SK-N-SH (cell line): ENCODE measurements around the gene ARHGAP42. TPM values are rescaled to one million over a fixed set of nuclear protein-coding genes. Genes with fewer than 3 reads are reported as not detected.
A peak's percentile ranks its signal among the peaks of the same experiment; 100 is the strongest.

Experiments used
- CTCF ChIA-PET: fragments of 300-600, 350-600 bp; formaldehyde crosslinking; extraction: SDS; loops from one replicate; lab custom pipeline; 2021; lab: Yijun Ruan, JAX
- POLR2A ChIA-PET: fragments of 350-600 bp; sonication (Branson Sonifier 250); formaldehyde crosslinking; extraction: SDS; loops from one replicate; lab custom pipeline; 2020; ENCODE audit warnings: antibody characterized with exemption, inconsistent platforms; lab: Yijun Ruan, JAX
- DNase-seq: peaks from one replicate; pipeline ENCODE4 v3.0.0; 2012
- H2AFZ ChIP-seq: fragments of 200-600 bp; sonication (generic); 2 replicates; pipeline ENCODE4 v1.8.1; 2016; ENCODE audit warnings: antibody characterized with exemption, mild to moderate bottlenecking, low read depth
- H3F3A ChIP-seq: fragments of 200-600 bp; sonication (generic); replicated peaks from 2 replicates; pipeline ENCODE3; 2016; ENCODE audit warnings: antibody characterized with exemption, mild to moderate bottlenecking; ENCODE audit not compliant: insufficient read depth
- H3K27ac ChIP-seq, 2 experiments: fragments of 200-500 bp in 1 of 2; fragments of 200-600 bp in 1 of 2; sonication (Bioruptor generic) in 1 of 2; sonication (generic), shearing (Covaris generic) in 1 of 2; 2 replicates each; pipeline versions ENCODE4 v1.5.1 to v1.6.1; 2014 to 2016; ENCODE audit warnings: low read depth in 2 of 2, inconsistent platforms in 1 of 2, low read length in 1 of 2, mild to moderate bottlenecking in 1 of 2, mixed read lengths in 1 of 2
- H3K27me3 ChIP-seq: fragments of 200-600 bp; sonication (generic), shearing (Covaris generic); 2 replicates; pipeline ENCODE4 v1.6.1; 2016; ENCODE audit warnings: mixed run types; ENCODE audit not compliant: insufficient read depth
- H3K36me3 ChIP-seq, 2 experiments: fragments of 200-500 bp in 1 of 2; fragments of 200-600 bp in 1 of 2; sonication (Bioruptor generic) in 1 of 2; sonication (generic) in 1 of 2; replicated peaks in 1 of 2; 2 replicates each; pipeline versions ENCODE3 to v1.5.1; 2014 to 2016; ENCODE audit warnings: low read length in 1 of 2, mild to moderate bottlenecking in 1 of 2; ENCODE audit not compliant: insufficient read depth in 2 of 2, control insufficient read depth in 1 of 2
- H3K4me1 ChIP-seq, 2 experiments: fragments of 200-500 bp in 1 of 2; fragments of 200-600 bp in 1 of 2; sonication (Bioruptor generic) in 1 of 2; sonication (generic), shearing (Covaris generic) in 1 of 2; 2 replicates each; pipeline versions ENCODE4 v1.5.1 to v1.6.1; 2014 to 2016; ENCODE audit warnings: low read depth in 1 of 2, low read length in 1 of 2, mixed run types in 1 of 2; ENCODE audit not compliant: insufficient read depth in 2 of 2, control insufficient read depth in 1 of 2
- H3K4me2 ChIP-seq: fragments of 200-600 bp; sonication (generic), shearing (Covaris generic); 2 replicates; pipeline ENCODE4 v1.6.1; 2017; ENCODE audit warnings: mixed run types
- H3K4me3 ChIP-seq, 2 experiments: fragments of 200-500 bp in 1 of 2; fragments of 200-600 bp in 1 of 2; sonication (Bioruptor generic) in 1 of 2; sonication (generic), shearing (Covaris generic) in 1 of 2; 2 replicates each; pipeline versions ENCODE4 v1.5.1 to v1.8.1; 2014 to 2016; ENCODE audit warnings: low read depth in 2 of 2, inconsistent platforms in 1 of 2, low read length in 1 of 2, mild to moderate bottlenecking in 1 of 2, mixed read lengths in 1 of 2, moderate library complexity in 1 of 2
- H3K79me2 ChIP-seq: fragments of 200-600 bp; sonication (generic); 2 replicates; pipeline ENCODE4 v1.8.1; 2017; ENCODE audit warnings: mild to moderate bottlenecking; ENCODE audit not compliant: insufficient read depth
- H3K9ac ChIP-seq: fragments of 200-600 bp; sonication (generic); 2 replicates; pipeline ENCODE4 v1.6.1; 2017; ENCODE audit warnings: mixed run types
- H3K9me2 ChIP-seq: fragments of 200-600 bp; sonication (generic); 2 replicates; pipeline ENCODE4 v1.6.1; 2017; ENCODE audit warnings: mixed run types
- H3K9me3 ChIP-seq: fragments of 200-600 bp; sonication (generic); 2 replicates; pipeline ENCODE4 v1.6.1; 2017; ENCODE audit warnings: mixed run types, mild to moderate bottlenecking, moderate library complexity
- H4K20me1 ChIP-seq: fragments of 200-600 bp; sonication (generic); 2 replicates; pipeline ENCODE4 v1.6.1; 2017; ENCODE audit warnings: mild to moderate bottlenecking, mixed run types; ENCODE audit not compliant: insufficient read depth
- CTCF ChIP-seq: fragments of 200-600 bp; sonication (generic); IDR thresholded peaks from 2 replicates; pipeline ENCODE4 v1.6.1; 2017; ENCODE audit warnings: antibody characterized with exemption, mild to moderate bottlenecking, moderate library complexity
- FOSL2 ChIP-seq: IDR thresholded peaks from 2 replicates; pipeline ENCODE4 v1.4.0; 2012; ENCODE audit warnings: low read depth, mild to moderate bottlenecking, moderate library complexity, borderline replicate concordance
- MAX ChIP-seq: IDR thresholded peaks from 2 replicates; pipeline ENCODE4 v1.4.0; 2012; ENCODE audit warnings: low read depth
- MXI1 ChIP-seq: IDR thresholded peaks from 2 replicates; pipeline ENCODE4 v1.6.1; 2012; ENCODE audit warnings: mild to moderate bottlenecking, low read depth, low read length, improper control_type of control experiment
- NFIC ChIP-seq: IDR thresholded peaks from 2 replicates; pipeline ENCODE4 v1.4.0; 2012; ENCODE audit warnings: borderline replicate concordance
- NRF1 ChIP-seq: IDR thresholded peaks from 2 replicates; pipeline ENCODE4 v1.6.1; 2012; ENCODE audit warnings: low read depth, mild to moderate bottlenecking, low read length
- PBX3 ChIP-seq: IDR thresholded peaks from 2 replicates; pipeline ENCODE4; 2012
- RAD21 ChIP-seq: IDR thresholded peaks from 2 replicates; pipeline ENCODE4 v1.6.1; 2012; ENCODE audit warnings: mild to moderate bottlenecking, low read length
- SIN3A ChIP-seq: IDR thresholded peaks from 2 replicates; pipeline ENCODE4 v1.6.1; 2012; ENCODE audit warnings: low read depth, mild to moderate bottlenecking, low read length, moderate library complexity, borderline replicate concordance
- SMC3 ChIP-seq: IDR thresholded peaks from 2 replicates; pipeline ENCODE4 v1.6.1; 2012; ENCODE audit warnings: low read depth, low read length, improper control_type of control experiment
- WGBS: methylation state at CpG from one replicate; pipeline ENCODE4 v1.1.6; 2017; ENCODE audit warnings: low lambda C conversion rate; 5-methylcytosine and 5-hydroxymethylcytosine counted together
- polyA plus RNA-seq, 3 experiments: library from polyadenylated mRNA; depleted of rRNA; stranded (reverse); fragments of >200 nt; gene quantifications; 2 replicates each; pipeline ENCODE4 v1.2.3, GENCODE V29; 2012

The ARHGAP42 gene
- polyA plus RNA-seq, 1 of the 3 experiments (the other 2 are of a cell fraction) = 0.02 TPM

- no peak for TF ChIP-seq NFIC
- TF ChIP-seq NRF1 = no peak
- TF ChIP-seq MAX = no peak
- TF ChIP-seq SIN3A = no peak
Observed at GRCh38 chr11:100851584-100852152, 164.6 kb downstream of the ARHGAP42 start (continued).

DNA sequence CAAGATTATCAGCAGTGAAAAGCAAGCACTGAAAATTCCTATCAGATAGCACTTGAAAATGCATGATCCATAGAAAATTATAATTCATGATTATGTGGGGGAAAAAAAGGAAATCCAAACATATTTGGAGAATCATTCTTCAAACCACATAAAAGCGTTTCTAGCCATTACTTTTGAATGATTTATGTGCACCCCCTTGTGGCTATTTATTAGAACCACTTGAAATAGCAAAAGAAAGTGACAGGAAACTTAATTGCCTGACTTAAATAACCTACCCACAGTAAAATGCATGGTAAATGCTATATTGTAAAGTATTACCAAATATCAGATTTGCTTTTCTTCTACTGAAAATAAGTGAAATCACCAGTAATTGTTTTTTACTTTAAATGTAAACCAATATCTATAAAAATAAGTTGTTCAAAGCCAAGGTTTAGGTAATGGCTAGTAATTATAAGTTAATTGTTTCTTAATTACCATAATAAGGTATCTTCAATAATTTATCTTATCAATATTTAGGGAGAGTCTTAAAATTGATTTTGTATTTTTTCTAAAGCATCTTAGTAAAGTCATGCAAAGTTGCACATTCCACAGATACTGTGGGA is 168.5 kb downstream of the ARHGAP42 start:
- ChIA-PET CTCF (interaction anchor here (1.0 to 1.3 kb wide), 4 partner anchors 13 to 288 kb away, joined by 3 to 4 read pairs (median 4); no protein-coding TSS in a partner anchor), POLR2A (no interaction called here)
- TF ChIP-seq PBX3 (0 out of 2 replicates have a peak, but pooled peaks have one; percentile 24), CTCF (peak; percentile 74), MXI1 (no peak), RAD21 (peak; percentile 58), SMC3 (peak; percentile 49), FOSL2 (no peak)
- Histone ChIP-seq H3K9me3 (no peaks in the 10 kb centered on the region), H3K27ac (no peak overlapping the region), H4K20me1 (no peaks in the 10 kb centered on the region), H3K36me3 (no peaks in the 10 kb centered on the region), H3K4me3 (no peak overlapping the region; a peak in 1 of 4 replicates), H3K4me1 (no peaks in the 10 kb centered on the region), H3K9ac (no peak overlapping the region), H3F3A (no peaks in the 10 kb centered on the region), H2AFZ (no peak overlapping the region), H3K4me2 (no peak overlapping the region), H3K79me2 (no peaks in the 10 kb centered on the region), H3K27me3 (no peaks in the 10 kb centered on the region; the same call in 1 of the 2 replicates), H3K9me2 (no peaks in the 10 kb centered on the region)
- WGBS = 0% methylated on average over 1 of the region's 1 CpG
- DNase-seq = peak; percentile 4
